GM18868 (cell line): Measurements from ENCODE around the gene CACNB1.

Experiments
- ATAC-seq: cut with Tn5 transposase; IDR thresholded peaks from one replicate; pipeline ENCODE4 v1.9.1; 2021; ENCODE audit warnings: mild to moderate bottlenecking, moderate library complexity; ENCODE audit not compliant: unreplicated experiment

The CACNB1 gene

DNA sequence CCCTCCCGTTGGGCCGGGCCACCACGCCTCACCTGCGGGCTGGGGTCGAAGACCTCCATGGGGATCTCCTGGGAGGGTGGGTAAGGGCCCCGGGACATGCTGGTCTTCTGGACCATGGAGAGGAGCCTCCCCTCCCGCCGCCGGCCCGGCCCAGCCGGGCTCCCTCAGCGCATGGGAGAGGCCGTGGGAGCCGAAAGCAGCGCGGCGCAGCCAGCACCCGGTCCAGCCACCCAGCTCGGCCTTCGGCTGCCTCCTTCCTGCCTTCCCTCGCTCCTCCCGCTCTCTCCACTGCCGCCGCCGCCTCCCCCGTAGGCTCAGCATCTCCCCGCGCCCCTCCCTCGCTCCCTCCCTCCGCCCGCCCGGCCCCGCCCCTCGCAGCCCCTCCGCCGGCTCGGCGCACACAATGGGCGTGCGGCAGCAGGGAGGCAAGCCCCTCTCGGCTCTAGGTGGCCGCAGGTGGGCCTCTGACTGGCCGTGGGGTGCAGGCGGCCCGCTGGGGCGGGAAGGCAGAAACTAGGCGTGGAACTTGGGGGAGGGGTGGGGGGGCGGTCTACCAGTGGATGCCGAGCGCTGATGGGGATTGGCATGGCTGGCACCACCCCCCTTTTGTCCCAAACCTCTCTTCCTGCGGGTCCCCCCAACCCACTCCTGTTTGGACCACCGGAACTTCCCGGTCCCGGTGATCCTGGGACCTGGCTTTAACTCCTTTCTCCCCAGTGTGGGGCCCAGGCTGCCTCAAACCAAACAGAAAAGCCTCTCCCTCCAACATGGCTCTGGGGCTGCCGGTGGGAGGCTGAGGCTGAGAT, at the start of gene CACNB1:
Gene CACNB1 (minus strand): TSS at position 290 of the 806 bp plus-strand sequence. CDS start 174 bp downstream, at position 116.
- no peak for ATAC-seq

DNA sequence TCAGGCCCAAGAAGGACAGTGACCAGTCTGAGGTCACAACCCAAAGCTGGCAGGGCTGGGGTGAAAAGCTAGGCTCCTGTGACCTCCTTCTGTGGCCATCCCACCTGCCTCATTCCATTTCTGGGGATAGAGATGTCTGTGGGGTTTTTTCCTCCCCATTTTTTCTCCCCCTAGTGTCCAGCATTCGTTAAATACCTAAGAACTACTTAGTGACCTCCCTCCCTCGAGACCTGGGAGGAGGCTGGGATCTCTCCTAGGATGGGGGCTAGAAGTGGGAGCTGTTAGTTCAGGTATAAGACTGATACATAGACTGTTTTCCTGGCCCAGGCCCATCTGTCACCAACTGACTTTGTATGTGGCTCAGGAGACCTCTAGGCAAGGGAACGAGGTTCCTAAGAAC, 48.8 kb upstream of the CACNB1 start:
- ATAC-seq: no peak

DNA sequence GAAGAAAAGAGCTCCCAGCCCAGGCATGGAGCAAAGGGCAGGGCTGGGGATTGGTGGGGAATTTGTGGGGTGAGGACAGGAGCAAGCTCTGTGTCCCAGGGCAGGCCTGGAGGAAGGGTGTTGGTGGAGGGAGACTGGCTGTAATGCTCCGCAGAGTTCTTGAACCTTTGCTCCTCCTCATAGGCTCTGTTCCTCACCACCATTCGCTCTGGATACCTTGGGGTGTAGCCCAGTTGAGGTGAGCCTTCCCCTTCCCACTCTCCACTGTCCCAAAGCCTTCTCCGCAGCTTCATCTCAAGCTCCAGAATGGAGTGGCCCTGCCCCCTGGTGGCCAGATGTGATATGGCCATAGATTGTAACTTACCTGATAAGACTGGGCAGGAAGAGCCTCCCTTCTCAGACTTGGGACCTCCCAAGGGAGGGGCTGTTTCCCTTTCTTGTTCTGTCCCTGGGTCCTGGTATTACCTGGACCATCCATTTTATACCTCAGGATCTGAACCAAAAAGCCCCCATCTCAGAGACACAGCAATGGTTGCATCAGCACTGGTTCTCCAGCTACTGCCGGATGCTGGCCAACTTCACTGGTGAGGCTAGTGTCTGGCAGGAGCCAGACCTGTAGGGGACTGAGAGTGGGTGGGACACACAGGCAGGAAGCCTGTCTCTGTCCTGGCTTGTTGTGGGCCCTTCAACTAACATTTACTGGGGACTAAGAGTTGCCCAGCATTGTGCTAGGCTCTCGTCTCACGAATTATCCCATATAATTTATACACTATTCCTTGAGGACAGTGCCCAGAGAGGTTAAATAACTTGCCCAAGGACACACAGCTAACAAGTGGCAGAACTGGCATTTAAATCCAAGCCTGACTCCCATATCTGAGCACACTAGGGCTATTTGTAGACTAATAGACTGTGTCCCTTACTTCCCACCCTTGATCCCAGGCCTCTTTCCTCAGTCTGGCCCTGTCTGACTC, 47.4 kb upstream of the CACNB1 start:
- ATAC-seq: peak; percentile 57

DNA sequence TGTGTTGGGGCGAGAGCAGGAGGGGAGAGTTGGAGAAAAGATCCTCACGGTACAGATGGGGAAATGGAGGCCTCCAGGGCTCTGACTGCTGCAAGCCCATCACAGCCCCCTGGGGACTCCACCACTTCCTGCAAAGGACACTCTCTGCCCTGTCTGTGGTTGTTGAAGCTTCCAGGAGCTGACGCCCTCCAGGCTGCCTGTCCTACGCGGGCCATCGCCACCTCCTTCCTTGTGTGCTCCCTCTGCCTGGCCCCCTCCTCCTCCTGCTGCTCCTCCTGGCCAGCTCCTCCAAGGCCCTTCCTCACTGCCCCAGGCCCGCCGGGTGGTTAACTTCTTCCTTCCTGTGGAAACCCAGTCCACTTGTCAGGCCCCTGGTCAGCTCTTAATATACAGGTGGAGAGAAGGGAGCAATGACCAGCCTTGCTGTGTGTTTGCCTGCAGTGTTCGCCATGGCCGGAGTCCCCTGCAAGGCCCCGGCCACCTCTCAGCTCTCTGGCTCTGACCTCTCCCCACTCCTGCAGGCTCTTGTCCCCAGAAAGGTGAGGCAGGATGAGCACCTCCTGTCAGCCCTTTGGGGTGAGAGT, 46.6 kb upstream of the CACNB1 start:
- ATAC-seq: no peak

DNA sequence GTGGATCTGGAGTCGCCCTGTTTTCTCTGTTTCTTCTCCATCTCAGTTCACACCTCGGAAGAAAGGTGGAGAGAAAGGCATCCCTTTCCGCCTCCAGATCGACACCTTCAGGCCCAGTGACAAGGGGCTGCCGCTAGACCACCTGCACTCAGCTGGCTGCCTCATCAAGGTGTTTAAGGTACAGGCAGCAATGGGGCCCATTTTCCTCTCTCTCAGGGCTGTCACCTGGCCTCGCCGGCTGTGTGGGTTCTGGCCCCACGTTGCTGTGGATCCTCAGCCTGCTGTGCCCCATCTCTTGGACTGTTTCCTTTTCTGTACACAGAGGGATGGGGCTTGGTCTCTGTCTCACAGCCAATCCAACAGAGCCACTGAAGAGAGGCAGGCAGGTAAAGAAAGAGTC, 45.7 kb upstream of the CACNB1 start:
- no peak for ATAC-seq

DNA sequence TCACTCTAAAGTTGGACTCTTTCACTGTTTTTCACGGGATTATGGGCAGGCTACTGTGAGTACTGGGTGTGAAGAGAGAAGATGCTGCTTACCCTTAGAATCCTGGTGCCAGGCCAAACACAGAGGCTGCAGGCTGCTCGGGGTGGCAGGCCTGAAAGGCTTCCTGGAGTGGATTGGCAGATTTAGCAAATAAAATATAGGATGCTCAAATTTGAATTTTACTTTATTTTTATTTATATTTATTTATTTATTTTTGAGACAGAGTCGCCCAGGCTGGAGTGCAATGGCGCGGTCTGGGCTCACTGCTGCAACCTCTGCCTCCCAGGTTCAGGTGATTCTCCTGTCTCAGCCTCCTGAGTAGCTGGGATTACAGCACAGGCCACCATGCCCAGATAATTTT, 43.2 kb upstream of the CACNB1 start:
- no peak for ATAC-seq

DNA sequence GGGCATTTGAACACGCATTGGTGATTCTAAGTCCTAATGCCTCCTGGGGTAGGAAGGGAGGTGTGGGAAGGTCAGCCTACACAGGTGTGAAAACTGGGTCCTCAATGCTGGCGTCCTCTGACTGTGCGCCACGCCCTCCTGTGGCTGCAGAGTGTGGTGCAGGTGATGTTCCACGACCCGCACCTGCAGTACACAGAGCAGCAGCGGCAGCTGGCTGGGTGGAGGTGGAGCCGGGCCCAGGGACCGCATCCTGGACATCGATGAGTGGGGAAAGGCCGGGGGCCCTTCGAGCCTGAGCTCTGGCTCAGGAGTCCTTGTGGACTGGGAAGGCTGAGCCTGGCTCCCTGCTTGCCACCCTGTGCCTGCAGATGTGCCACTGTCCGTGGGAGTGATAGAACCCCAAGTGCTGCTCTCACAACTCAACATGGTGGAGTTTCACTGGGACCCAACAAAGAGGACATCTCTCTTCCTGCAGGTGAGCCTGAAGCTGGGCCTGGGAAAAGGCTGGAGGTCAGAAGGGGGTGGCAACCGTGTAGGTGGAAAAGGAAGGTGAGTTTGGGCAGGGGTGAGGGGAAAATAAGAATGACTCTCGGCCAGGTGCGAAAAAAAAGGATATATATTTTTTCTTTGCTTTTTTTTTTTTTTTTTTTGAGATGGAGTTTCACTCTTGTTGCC, 42.3 kb upstream of the CACNB1 start:
- ATAC-seq: no peak

DNA sequence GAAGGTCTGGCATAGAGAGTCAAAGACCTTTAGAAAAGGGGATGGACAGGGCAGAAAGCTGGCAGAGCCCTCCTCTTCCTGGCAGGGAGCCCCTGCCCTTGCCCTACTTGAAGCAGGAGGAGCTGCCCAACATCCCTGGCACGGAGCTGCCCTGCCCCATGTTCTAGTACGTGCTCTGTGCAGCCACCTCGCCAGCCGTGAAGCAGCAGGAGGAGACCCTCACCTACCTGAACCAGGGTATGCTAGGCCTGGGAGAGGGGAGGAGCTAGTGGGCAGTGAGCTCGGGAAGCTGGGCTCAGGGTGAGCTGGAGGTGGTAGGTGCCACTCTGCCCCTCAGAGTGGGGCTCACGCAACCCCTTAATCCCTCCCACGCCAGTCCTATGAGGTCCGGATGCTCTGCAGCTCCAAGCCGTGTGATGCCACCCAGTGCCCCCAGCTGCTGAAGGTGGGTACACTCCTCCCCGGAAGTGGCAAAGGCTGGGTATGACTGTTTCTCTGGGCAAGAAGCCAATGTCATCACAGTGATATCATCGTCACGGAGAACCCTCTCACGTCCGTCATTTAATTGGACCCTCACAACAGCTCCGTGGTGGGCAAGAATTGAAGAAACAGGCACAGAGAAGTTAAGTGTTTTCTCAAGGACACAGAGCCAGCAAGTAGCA, 41.0 kb upstream of the CACNB1 start:
- ATAC-seq: no peak

DNA sequence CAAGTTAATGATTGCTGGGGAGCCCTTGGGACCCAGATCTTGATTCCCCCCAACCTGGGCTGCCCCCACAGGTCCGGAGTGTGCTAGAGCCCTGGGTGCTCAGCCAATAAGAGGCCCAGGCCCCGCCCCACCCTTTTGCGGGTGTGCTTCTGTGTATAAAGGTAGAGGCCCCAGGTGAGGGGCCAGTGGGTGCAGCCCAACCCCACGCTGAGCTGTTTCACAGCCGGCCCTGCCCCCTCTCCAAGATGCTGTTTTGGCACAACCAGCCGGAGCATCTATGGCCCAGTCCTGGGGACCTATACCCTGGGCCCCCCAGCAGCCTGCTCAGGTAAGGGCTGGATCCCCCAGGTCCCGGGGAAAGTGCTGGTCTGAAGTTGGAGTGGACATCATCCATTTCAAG, 40.1 kb upstream of the CACNB1 start:
- ATAC-seq: no peak

DNA sequence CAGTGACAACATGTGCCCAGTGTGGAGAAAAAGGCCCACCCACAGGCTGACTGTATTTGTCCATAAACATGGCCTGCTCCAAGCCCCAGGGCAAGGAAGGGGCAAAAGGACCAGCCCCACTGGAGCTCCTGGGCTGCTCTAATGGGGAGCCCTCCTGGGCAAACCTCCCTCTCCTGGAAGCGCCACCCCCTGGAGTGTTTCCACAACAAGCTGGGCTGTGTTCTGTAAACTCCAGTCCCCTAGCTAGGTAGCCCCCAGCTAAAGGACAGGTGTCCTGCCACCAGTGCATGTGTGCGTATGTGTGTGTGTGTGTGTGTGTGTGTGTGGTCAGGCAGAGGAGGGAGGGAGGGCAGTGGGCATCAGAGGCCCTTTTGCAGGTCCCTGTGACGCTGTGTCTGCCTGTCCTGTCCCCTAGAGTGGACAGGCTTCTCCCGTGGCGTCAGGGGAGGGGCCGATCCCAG, 39.5 kb upstream of the CACNB1 start:
- no peak for ATAC-seq

DNA sequence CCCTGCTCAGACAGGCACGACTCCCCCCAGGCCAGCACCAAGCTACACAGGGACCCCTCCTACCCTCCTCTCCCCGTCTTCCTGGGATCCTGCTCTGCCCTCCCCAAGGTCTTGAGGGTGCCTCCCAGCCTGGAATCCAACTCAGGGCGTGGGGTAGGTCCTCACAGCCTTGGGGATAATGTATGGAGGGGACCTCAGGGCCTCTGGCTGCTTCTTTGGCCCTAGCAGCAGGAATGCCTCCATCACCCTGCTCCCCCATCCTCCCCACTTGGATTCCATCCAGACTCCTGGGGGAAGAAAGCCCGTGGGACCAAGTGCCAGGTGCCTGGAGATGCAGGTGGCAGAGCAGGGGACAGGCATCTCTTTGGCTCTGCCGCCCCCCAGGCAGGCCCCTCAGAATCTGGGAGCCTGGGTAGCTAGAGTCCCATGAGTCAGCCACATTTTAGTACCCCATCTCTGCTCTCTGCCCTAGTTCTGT, 39.0 kb upstream of the CACNB1 start:
- no peak for ATAC-seq

DNA sequence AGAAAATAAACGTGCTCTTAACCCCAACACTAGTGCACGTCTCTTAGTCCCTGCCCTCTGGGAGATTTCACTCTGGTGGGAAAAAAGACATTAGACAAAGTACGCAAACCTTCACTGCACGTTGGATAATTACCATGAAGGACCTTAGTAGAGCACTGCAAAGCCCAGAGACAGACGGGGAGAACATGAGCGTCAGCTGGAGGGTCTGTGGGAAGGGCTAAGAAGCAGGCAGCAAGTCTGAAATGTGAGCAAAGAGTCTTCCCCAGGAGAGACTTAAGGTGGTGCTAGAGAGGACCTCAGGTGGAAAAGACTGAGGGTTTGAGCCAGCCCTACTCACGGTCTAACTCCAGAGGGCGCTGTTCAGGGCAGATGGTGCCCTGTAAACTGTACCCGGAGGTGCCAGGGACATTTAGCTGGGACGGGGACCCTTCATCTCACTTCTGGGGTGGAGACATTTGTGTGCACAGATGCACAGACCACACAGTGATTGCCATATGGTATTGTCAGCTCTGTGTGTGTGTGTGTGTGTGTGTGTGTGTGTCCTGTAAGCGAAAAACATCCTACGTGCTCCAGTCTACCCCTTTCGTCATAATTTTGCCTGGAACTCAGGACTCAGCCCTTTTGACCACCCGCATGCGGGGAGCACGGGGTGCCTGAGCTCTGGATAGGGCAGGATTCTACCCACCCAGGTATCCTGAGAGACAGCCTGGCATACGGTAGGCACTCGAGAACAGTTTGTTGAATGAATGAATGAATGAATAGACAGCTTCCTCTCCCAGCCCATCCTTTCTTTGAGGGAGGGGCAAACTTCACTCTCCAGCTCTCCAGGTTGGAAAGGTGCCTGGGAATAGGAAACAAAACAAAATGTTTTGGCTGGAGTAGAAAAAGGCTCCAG, 38.3 kb upstream of the CACNB1 start:
- no peak for ATAC-seq

DNA sequence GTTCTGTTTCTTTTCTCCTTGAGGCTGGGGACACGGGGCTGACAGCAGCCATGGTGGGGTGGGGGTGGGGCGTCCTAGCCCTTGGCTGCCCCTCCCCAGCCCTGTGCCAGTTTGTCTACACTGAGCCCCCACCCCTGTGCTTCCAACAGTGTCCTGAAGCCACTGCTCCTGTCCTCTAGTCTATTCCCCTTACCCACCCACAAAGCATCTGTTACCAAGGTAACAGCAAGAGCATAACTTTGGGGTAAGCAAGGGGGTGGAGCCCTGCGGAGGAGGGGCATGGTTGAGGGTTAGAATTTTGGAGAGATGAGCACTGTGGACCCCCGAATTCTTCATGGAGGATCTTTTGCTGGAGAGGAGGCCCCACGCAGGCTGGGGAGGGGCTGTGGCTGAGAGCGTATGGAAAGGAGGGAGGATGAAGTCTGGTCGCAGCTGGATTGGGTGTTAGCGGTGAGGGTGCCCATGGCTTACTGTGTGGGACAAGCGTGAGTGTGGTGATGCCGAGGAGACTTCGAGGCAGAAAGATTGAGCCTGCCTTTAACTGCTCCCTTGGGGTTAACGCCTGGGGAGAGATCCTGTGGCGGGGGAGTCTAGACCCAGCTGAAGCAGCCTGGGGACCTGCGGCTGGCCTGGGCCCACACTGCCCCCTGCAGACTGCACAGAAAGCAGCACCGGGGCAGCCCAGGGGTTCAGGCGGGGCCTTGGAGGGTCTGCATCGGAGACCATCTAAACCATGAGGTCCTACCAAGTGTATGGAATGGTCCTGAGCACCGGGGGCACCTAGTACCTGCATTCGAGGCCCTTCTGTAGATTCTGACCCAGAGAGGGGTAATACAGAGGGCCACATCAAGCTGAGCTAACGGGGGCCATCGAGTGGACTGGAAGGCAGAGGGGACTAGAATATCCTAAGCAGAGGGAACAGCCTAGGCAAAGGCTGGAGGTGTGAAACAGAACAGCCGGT, 34.4 kb upstream of the CACNB1 start:
- no peak for ATAC-seq

DNA sequence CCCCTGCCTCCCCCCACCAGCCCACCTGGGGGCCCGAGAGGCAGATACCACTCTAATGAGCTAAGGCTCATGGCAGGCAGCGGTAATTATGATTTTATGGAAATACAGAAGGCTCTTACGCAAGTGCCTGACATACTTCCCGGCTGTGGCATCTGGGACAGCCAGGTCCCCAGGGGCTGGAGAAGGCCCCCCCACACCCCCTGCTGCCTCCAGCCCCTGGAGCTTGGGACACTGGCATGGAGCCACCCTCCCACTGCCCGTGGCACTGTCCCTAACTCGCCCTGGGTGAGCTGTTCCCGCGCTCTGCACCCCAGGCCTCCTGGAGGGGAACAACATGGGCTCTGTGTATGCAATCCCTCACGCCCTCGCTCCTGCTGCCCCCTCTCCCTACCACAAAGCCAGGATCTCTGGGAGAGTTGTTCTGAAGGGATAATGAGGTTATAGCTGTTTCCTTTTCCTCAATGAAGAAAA, 33.7 kb upstream of the CACNB1 start:
- ATAC-seq: no peak

DNA sequence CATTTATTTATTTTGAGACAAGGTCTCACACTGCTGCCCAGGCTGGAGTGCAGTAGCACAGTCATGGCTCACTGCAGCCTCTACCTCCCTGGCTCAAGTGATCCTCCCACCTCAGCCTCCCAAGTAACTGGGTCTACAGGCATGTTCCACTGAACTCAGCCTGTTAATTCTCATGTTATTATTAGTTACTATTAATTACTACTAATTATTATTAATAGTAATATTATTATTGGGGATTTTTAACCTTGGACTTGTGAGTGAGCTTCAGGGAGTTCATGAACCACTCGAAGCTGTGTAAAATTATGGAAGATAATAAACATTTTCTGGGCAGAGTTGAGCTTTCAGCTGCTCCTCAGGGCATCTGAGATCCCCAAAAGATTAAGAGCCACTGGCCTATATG, 32.9 kb upstream of the CACNB1 start:
- no peak for ATAC-seq

DNA sequence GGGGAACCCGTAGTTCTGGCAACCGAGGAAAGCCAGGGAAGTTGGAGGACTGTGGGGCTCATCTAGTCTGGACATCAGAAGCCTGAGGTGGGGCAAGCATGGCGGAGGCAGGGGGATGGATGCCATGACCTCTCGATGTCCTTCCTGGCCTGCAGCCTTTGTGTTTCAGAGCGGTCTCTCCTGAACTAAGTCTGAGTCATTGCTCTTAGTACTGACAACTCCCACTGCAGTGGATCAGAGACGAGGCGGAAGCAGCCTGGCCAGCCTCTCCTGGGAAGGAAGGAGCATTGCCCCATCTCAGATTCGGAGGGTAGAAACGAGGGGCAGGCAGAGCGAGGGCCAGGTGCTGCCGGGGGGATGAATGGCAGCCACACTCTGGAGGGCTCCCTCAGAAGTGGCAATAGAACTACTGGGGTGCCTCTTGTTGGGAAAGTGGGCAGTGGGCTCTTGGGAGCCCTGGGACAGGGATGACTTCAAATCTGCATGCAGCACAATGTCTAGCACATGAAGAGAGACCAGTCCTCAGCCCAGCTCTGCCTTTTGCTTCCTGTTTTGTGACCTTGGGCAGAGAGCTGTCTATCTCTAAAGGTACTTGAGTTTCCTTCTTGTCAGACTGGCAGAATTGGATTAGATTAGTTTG, 31.9 kb upstream of the CACNB1 start:
- no peak for ATAC-seq

DNA sequence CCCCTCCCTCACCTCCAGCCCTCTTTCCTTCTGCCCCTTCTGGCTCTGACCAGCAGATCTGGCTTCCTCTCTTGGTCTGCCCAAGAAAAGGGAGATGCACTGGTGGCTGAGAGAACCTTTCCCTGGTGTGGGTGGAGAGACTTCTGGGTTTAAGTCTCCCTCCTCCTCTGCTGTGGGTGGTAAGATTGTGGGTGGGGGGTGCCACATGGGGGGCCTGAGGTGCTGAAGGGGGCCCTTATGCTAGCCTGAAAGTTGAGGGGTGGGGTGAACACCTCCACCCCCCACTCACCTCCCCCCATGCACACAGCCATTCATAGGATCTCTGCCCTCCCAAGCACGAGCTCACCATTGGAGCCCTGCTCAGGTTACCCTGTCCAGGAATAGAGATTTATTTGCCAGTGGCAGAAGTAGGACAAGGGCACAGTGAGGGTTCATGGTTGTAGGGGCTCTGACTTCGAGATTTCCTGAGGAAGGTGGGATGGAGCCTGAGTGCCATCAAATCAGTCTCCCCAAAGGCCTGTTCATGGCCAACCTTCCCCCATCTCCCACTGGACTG, 30.0 kb upstream of the CACNB1 start:
- no peak for ATAC-seq
